Lower lobe of right lung (tissue), 2 donors: ENCODE data around the gene GAGE10. TPM values are rescaled to one million over a fixed set of nuclear protein-coding genes. Genes with fewer than 3 reads are reported as not detected.

Experiments
- ATAC-seq, 2 donors: fragments of 200-7000 bp; cut with Tn5 transposase; one replicate each; pipeline ENCODE4 v1.9.1; 2020 to 2022; ENCODE audit warnings: mild to moderate bottlenecking in 2 of 2, moderate library complexity in 2 of 2
- DNase-seq: peaks from one replicate; pipeline ENCODE4 v3.0.0-alpha.2; 2020
- H3K27ac ChIP-seq: fragments of 200-600 bp; one replicate; pipeline ENCODE4 v1.8.0; 2022
- H3K27me3 ChIP-seq: fragments of 200-600 bp; one replicate; pipeline ENCODE4 v1.8.0; 2022; ENCODE audit warnings: low read depth
- H3K36me3 ChIP-seq: fragments of 200-600 bp; one replicate; pipeline ENCODE4 v1.8.0; 2022; ENCODE audit warnings: mild to moderate bottlenecking
- H3K4me1 ChIP-seq: fragments of 200-600 bp; one replicate; pipeline ENCODE4 v1.8.0; 2022
- H3K4me3 ChIP-seq: fragments of 200-600 bp; one replicate; pipeline ENCODE4 v1.8.0; 2022; ENCODE audit warnings: mild to moderate bottlenecking
- H3K9me3 ChIP-seq: fragments of 200-600 bp; one replicate; pipeline ENCODE4 v1.8.0; 2022
- intact Hi-C: fragments of 100-400 bp; cut with DNase I; formaldehyde crosslinking; loops from one replicate; pipeline ENCODE4 v1.11.0; 2022
- total RNA-seq: library from RNA; stranded (reverse); fragmentation: NEBNext Ultra II Directional; extraction: Animal tissue kit (Norgen Biotek cat#: 25700); gene quantifications from one replicate; pipeline ENCODE4 v1.2.1, GENCODE V29; 2021
- TF ChIP-seq, protein P1 (sequence below): fragments of 200-600 bp; IDR thresholded peaks from one replicate; pipeline ENCODE4 v1.8.0; 2022; ENCODE audit warnings: antibody characterized with exemption, mild to moderate bottlenecking
- donor health status: DM: no; HTN: yes; CAD: no; lungs with severe emphysema.

Gene GAGE10
- total RNA-seq, 1 donor from 2014 or later, result not detected

DNA sequence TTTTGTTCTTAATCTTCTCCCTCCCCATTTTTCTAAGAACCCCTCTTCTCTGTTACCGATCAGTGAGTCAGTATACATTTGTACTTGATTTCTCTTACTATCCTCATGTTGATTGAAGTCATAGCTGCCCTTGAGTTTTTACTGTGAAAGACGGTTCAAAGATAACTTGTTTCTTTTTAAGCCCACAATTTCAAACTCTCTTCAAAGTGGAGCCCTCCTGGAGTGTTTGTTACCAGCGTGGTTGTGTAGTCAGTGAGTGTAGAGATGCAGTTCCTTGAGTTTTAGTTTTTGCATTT lies 26.0 kb upstream of the GAGE10 start:
- no peaks in the 10 kb centered on the region for H3K36me3 ChIP-seq
- ATAC-seq, result no peak
- no peak overlapping the region for H3K4me3 ChIP-seq
- H3K9me3 ChIP-seq, result no peaks in the 10 kb centered on the region
- peaks cover 12% of the 10 kb centered on the region for H3K4me1 ChIP-seq
- TF ChIP-seq, protein P1, sequence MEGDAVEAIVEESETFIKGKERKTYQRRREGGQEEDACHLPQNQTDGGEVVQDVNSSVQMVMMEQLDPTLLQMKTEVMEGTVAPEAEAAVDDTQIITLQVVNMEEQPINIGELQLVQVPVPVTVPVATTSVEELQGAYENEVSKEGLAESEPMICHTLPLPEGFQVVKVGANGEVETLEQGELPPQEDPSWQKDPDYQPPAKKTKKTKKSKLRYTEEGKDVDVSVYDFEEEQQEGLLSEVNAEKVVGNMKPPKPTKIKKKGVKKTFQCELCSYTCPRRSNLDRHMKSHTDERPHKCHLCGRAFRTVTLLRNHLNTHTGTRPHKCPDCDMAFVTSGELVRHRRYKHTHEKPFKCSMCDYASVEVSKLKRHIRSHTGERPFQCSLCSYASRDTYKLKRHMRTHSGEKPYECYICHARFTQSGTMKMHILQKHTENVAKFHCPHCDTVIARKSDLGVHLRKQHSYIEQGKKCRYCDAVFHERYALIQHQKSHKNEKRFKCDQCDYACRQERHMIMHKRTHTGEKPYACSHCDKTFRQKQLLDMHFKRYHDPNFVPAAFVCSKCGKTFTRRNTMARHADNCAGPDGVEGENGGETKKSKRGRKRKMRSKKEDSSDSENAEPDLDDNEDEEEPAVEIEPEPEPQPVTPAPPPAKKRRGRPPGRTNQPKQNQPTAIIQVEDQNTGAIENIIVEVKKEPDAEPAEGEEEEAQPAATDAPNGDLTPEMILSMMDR, result no peak
- H3K27me3 ChIP-seq, result no peaks in the 10 kb centered on the region
- intact Hi-C loops, result no loop called here
- DNase-seq, result no peak
- H3K27ac ChIP-seq, result no peak overlapping the region

DNA sequence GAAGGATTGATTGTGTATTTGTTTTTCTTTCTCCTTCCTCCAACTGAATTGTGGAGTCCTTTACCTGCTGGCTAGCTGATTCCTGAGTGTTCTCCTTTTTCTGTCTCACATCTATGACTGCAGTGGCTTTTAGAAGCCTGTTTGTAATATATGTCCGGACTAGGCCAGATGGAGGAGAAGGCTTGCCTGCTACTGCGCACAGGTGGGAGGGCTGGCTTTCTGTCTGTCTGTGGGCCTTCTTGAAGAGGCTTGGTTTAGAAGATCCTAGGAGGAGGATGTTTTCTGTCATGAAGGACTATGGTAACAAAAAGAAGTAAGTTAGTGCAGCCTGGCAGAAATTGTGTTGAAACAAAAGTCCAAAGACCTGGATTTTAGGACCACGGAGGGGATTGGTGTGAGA lies 25.4 kb upstream of the GAGE10 start:
- Histone ChIP-seq H3K36me3 (no peaks in the 10 kb centered on the region), H3K4me1 (peaks cover 9% of the 10 kb centered on the region), H3K27me3 (no peaks in the 10 kb centered on the region), H3K9me3 (no peaks in the 10 kb centered on the region), H3K4me3 (no peak overlapping the region), H3K27ac (no peak overlapping the region)
- TF ChIP-seq, protein P1, result no peak
- DNase-seq (no peak), ATAC-seq (no peak)
- intact Hi-C loops, result no loop called here

DNA sequence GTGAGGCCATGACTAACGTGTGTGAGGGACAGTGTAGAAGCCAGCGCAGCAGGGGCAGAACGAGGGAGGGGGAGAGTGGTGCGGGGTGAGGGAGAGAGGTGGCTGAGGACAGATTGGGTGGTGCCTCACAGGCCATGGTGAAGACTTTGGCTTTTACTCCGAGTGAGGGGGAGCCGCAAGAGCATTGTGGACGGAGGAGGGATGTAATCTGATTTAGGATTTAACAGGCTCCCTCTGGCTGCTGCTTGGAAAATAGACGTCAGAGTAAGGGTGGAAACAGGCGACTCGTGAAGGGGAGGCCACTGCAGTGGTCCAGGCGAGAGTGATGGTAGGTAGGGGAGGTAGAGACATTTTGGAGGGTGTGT lies 20.8 kb upstream of the GAGE10 start:
- Histone ChIP-seq H3K36me3 (no peaks in the 10 kb centered on the region), H3K4me1 (no peaks in the 10 kb centered on the region), H3K4me3 (no peak overlapping the region), H3K9me3 (no peaks in the 10 kb centered on the region), H3K27me3 (no peaks in the 10 kb centered on the region), H3K27ac (no peak overlapping the region)
- intact Hi-C loops, result no loop called here
- ATAC-seq (no peak), DNase-seq (no peak)
- TF ChIP-seq, protein P1, result no peak

DNA sequence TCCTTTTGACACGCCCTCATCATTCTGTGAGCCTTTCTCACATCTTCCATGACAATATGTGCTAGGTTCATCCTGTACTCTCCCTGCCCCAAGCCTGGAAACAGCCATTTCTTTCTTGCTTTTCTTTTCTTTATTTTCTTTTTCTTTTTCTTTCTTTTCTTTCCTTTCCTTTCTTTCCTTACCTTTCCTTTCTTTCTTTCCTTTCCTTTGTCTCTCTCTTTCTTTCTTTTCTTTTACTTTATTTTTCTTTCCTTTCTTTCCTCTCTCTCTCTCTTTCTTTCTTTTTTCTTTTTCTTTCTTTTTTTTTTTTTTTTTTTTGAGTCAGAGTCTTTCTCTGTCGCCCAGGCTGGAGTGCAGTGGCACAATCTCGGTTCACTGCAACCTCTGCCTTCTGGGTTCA lies 19.2 kb upstream of the GAGE10 start:
- ATAC-seq, result no peak

DNA sequence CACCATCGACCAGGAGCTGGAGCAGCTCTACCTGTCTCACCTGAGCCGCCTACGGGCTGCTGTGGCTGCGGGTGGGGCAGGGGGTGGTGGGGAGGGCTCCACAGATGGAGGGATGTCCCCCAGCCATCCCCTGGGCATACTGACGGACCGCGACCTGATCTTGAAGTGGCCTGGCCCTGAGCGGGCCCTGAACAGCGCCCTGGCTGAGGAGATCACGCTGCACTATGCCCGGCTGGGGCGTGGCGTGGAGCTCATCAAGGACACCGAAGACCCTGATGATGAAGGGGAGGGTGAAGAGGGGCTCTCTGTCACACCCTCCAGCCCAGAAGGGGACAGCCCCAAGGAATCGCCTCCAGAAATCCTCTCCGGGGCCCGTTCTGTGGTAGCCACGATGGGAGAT lies 17.3 kb upstream of the GAGE10 start:
- H3K9me3 ChIP-seq, result no peaks in the 10 kb centered on the region
- intact Hi-C loops, result no loop called here
- no peak overlapping the region for H3K27ac ChIP-seq
- ATAC-seq (no peak), DNase-seq (no peak)
- no peaks in the 10 kb centered on the region for H3K4me1 ChIP-seq
- no peaks in the 10 kb centered on the region for H3K27me3 ChIP-seq
- no peaks in the 10 kb centered on the region for H3K36me3 ChIP-seq
- TF ChIP-seq, protein P1, result no peak
- H3K4me3 ChIP-seq, result no peak overlapping the region

More for the DNA sequence above, 19.2 kb upstream of the GAGE10 start:
- TF ChIP-seq, protein P1, result no peak
- DNase-seq, result no peak
- intact Hi-C loops, result no loop called here
- no peaks in the 10 kb centered on the region for H3K27me3 ChIP-seq
- H3K4me3 ChIP-seq, result no peak overlapping the region
- H3K9me3 ChIP-seq, result no peaks in the 10 kb centered on the region
- no peaks in the 10 kb centered on the region for H3K4me1 ChIP-seq
- H3K36me3 ChIP-seq, result no peaks in the 10 kb centered on the region
- H3K27ac ChIP-seq, result no peak overlapping the region

DNA sequence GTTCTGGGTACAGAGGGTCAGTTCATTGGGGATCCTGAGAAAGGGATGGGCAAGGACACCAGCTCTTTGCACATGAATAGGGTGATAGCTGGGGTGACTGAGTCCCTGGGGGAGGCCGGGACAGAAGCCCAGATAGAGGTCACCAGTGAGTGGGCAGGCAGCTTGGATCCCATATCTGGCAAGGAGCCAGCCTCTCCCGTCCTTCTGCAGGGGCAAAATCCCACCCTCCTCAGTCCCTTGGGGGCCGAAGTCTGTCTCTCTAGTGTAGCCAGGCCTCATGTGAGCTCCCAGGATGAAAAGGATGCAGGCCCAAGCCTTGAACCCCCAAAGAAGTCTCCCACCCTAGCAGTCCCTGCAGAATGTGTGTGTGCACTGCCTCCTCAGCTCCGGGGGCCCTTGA lies 16.9 kb upstream of the GAGE10 start:
- Histone ChIP-seq H3K4me1 (no peaks in the 10 kb centered on the region), H3K4me3 (no peak overlapping the region), H3K9me3 (no peaks in the 10 kb centered on the region), H3K27ac (no peak overlapping the region), H3K27me3 (no peaks in the 10 kb centered on the region), H3K36me3 (no peaks in the 10 kb centered on the region)
- intact Hi-C loops, result no loop called here
- TF ChIP-seq, protein P1, result no peak
- DNase-seq (no peak), ATAC-seq (no peak)
